ENCODE data around the gene ABCC4. TPM values are rescaled to one million over a fixed set of nuclear protein-coding genes. Genes with fewer than 3 reads are reported as not detected.

ABCC4 gene
- polyA plus RNA-seq, 1 donor: 24.7 TPM

GRCh38 chr13:95056266-95056665, 245.0 kb downstream of the ABCC4 start:
- no peak for DNase-seq

GRCh38 chr13:95050800-95051615, 250.2 kb downstream of the ABCC4 start:
- DNase-seq: no peak

GRCh38 chr13:95049772-95050171, 251.5 kb downstream of the ABCC4 start:
- no peak for DNase-seq

- no peak for DNase-seq
Measured at GRCh38 chr13:95044452-95045205, 256.6 kb downstream of the ABCC4 start.

GRCh38 chr13:95039415-95039814, 261.8 kb downstream of the ABCC4 start:
- no peak for DNase-seq

- no peak for DNase-seq
Measured at GRCh38 chr13:95038949-95039348, 262.3 kb downstream of the ABCC4 start.

GRCh38 chr13:95035311-95036109, 265.7 kb downstream of the ABCC4 start:
- no peak for DNase-seq

GRCh38 chr13:95033890-95034289, 267.4 kb downstream of the ABCC4 start:
- DNase-seq: no peak

- no peak for DNase-seq
Measured at GRCh38 chr13:95032121-95032520, 269.1 kb downstream of the ABCC4 start.

- no peak for DNase-seq
Measured at GRCh38 chr13:95030821-95031343, 270.4 kb downstream of the ABCC4 start.

GRCh38 chr13:95027638-95028037, 273.6 kb downstream of the ABCC4 start:
- no peak for DNase-seq

GRCh38 chr13:95025116-95025515, 276.1 kb downstream of the ABCC4 start:
- DNase-seq: no peak

- DNase-seq: no peak
Measured at GRCh38 chr13:95023405-95023804, 277.8 kb downstream of the ABCC4 start.

- no peak for DNase-seq
Measured at GRCh38 chr13:95020298-95020987, 280.8 kb downstream of the ABCC4 start.

GRCh38 chr13:95019886-95020285, 281.4 kb downstream of the ABCC4 start:
- no peak for DNase-seq

- no peak for DNase-seq
Measured at GRCh38 chr13:95007322-95007721, 293.9 kb downstream of the ABCC4 start.

GRCh38 chr13:95005300-95005699, 296.0 kb downstream of the ABCC4 start:
- no peak for DNase-seq

- DNase-seq: no peak
Measured at GRCh38 chr13:95003019-95003813, 298.0 kb downstream of the ABCC4 start.

- no peak for DNase-seq
Measured at GRCh38 chr13:95002126-95002525, 299.1 kb downstream of the ABCC4 start.

GRCh38 chr13:94999871-95000270, 301.4 kb downstream of the ABCC4 start:
- DNase-seq: no peak

GRCh38 chr13:94997126-94997525, 304.1 kb downstream of the ABCC4 start:
- no peak for DNase-seq

Data from left kidney (tissue), 2 donors.